Right ventricle myocardium inferior (tissue), 1 donor: ENCODE measurements around the gene PRR19. TPM values are rescaled to one million over a fixed set of nuclear protein-coding genes. Genes with fewer than 3 reads are reported as not detected.

Experiments
- ATAC-seq: fragments of 200-7000 bp; cut with Tn5 transposase; one replicate; pipeline ENCODE4 v1.9.1; 2020; ENCODE audit warnings: mild to moderate bottlenecking, moderate library complexity
- DNase-seq: peaks from one replicate; pipeline ENCODE4 v3.0.0; 2021; ENCODE audit errors: missing footprints
- intact Hi-C: fragments of 100-400 bp; cut with DNase I; formaldehyde crosslinking; loops from one replicate; pipeline ENCODE4 v1.11.0; 2022
- total RNA-seq: library from RNA; stranded (reverse); fragmentation: NEBNext Ultra II Directional; extraction: Animal tissue kit (Norgen Biotek cat#: 25700); gene quantifications from one replicate; pipeline ENCODE4 v1.2.1, GENCODE V29; 2021
- donor health status: DM: no; HTN: yes; CAD: no; lungs with severe emphysema.

The PRR19 gene
- total RNA-seq, 1 donor from 2014 or later = 0.51 TPM

GRCh38 chr19:42269478-42270345, 32.2 kb upstream of the PRR19 start:
- intact Hi-C loops = loop anchor here (2.0 kb wide), 2 partner anchors 15 to 25 kb away; partner anchors contain the start of gene ERF
- ATAC-seq = no peak
- no peak for DNase-seq

GRCh38 chr19:42270346-42271044, 31.4 kb upstream of the PRR19 start:
- no peak for DNase-seq
- no peak for ATAC-seq
- intact Hi-C loops = no loop called here

GRCh38 chr19:42271045-42271419, 30.9 kb upstream of the PRR19 start:
- DNase-seq (no peak), ATAC-seq (no peak)
- intact Hi-C loops = no loop called here

GRCh38 chr19:42271861-42272534, 29.9 kb upstream of the PRR19 start:
- no peak for ATAC-seq
- no peak for DNase-seq
- intact Hi-C loops = no loop called here

GRCh38 chr19:42272535-42272897, 29.4 kb upstream of the PRR19 start:
- ATAC-seq = no peak
- peak; percentile 55 for DNase-seq
- intact Hi-C loops = no loop called here

GRCh38 chr19:42272989-42273406, 28.9 kb upstream of the PRR19 start:
- intact Hi-C loops = no loop called here
- DNase-seq = peak; percentile 54
- ATAC-seq = no peak

GRCh38 chr19:42273407-42274064, 28.4 kb upstream of the PRR19 start:
- intact Hi-C loops = no loop called here
- no peak for ATAC-seq
- DNase-seq = peak; percentile 34

GRCh38 chr19:42274065-42274682, 27.8 kb upstream of the PRR19 start:
- DNase-seq (peak; percentile 31), ATAC-seq (no peak)
- intact Hi-C loops = no loop called here

GRCh38 chr19:42275103-42275502, 26.8 kb upstream of the PRR19 start:
- intact Hi-C loops = no loop called here
- DNase-seq (peak; percentile 28), ATAC-seq (no peak)

GRCh38 chr19:42275517-42275916, 26.4 kb upstream of the PRR19 start:
- ATAC-seq (no peak), DNase-seq (peak; percentile 51)
- intact Hi-C loops = no loop called here

GRCh38 chr19:42276284-42276683, 25.6 kb upstream of the PRR19 start:
- ATAC-seq (no peak), DNase-seq (peak; percentile 65)
- intact Hi-C loops = no loop called here

- intact Hi-C loops = no loop called here
- no peak for ATAC-seq
- DNase-seq = peak; percentile 37
Measured at GRCh38 chr19:42276821-42277220, 25.1 kb upstream of the PRR19 start.

- intact Hi-C loops = no loop called here
- peak; percentile 33 for DNase-seq
- ATAC-seq = no peak
Measured at GRCh38 chr19:42277821-42278451, 24.0 kb upstream of the PRR19 start.

- ATAC-seq = no peak
- peak; percentile 67 for DNase-seq
- intact Hi-C loops = no loop called here
Measured at GRCh38 chr19:42278452-42279154, 23.3 kb upstream of the PRR19 start.

- intact Hi-C loops = no loop called here
- ATAC-seq = no peak
Measured at GRCh38 chr19:42279155-42279901, 22.6 kb upstream of the PRR19 start.

GRCh38 chr19:42279902-42280814, 21.8 kb upstream of the PRR19 start:
- DNase-seq (peak; percentile 95), ATAC-seq (peak; percentile 71)
- intact Hi-C loops = loop anchor here (1.0 kb wide), 2 partner anchors 25 to 34 kb away; partner anchors contain the start of gene ERF

More at GRCh38 chr19:42279155-42279901, 22.6 kb upstream of the PRR19 start:
- DNase-seq = peak; percentile 15
